Trophoblast cell (in vitro differentiated cells and primary cell): ENCODE measurements around the gene TRIM16.
A peak's percentile ranks its signal among the peaks of the same experiment; 100 is the strongest.
"Not testable (repeated sequence)": the region's sequence is repeated elsewhere in the genome, so short reads cannot be mapped to it uniquely, and the experiment has no call there.

Experiments used
- DNase-seq, 2 donors: peaks; one replicate each; pipeline ENCODE4 v3.0.0-alpha.2; 2016
- H2AFZ ChIP-seq: 2 replicates; pipeline ENCODE4 v1.6.1; 2013; ENCODE audit warnings: low read length, moderate library complexity, mild to moderate bottlenecking; ENCODE audit not compliant: insufficient read depth, poor library complexity
- H2AK5ac ChIP-seq: 2 replicates; pipeline ENCODE4 v1.6.1; 2013; ENCODE audit warnings: mild to moderate bottlenecking, low read length
- H2BK120ac ChIP-seq: 2 replicates; pipeline ENCODE4 v1.6.1; 2013; ENCODE audit warnings: low read length, mild to moderate bottlenecking, moderate library complexity; ENCODE audit not compliant: insufficient read depth, poor library complexity
- H2BK12ac ChIP-seq: 2 replicates; pipeline ENCODE4 v1.6.1; 2013; ENCODE audit warnings: mild to moderate bottlenecking, low read length, moderate library complexity
- H2BK5ac ChIP-seq: 2 replicates; pipeline ENCODE4 v1.6.1; 2013; ENCODE audit warnings: low read length, low read depth, moderate library complexity, mild to moderate bottlenecking; ENCODE audit not compliant: poor library complexity
- H3K14ac ChIP-seq: 2 replicates; pipeline ENCODE4 v1.6.1; 2013; ENCODE audit warnings: mild to moderate bottlenecking, low read length
- H3K18ac ChIP-seq: 2 replicates; pipeline ENCODE4 v1.6.1; 2013; ENCODE audit warnings: mild to moderate bottlenecking, low read length
- H3K23ac ChIP-seq: 2 replicates; pipeline ENCODE4 v1.6.1; 2013; ENCODE audit warnings: low read length
- H3K27ac ChIP-seq: 2 replicates; pipeline ENCODE4 v1.5.1; 2013; ENCODE audit warnings: low read depth, mild to moderate bottlenecking, inconsistent platforms, low read length, moderate library complexity
- H3K27me3 ChIP-seq: 2 replicates; pipeline ENCODE4 v1.6.1; 2013; ENCODE audit warnings: inconsistent platforms, mild to moderate bottlenecking, low read length, moderate library complexity; ENCODE audit not compliant: insufficient read depth
- H3K36me3 ChIP-seq, 2 experiments: 1 replicate in 1 of 2; 2 replicates in 1 of 2; pipeline ENCODE4 v1.6.1; 2013; ENCODE audit warnings: low read length in 2 of 2, mild to moderate bottlenecking in 2 of 2, moderate library complexity in 1 of 2; ENCODE audit not compliant: insufficient read depth in 2 of 2, control insufficient read depth in 1 of 2
- H3K4ac ChIP-seq: 2 replicates; pipeline ENCODE4 v1.6.1; 2013; ENCODE audit warnings: low read depth, mild to moderate bottlenecking, low read length, moderate library complexity
- H3K4me1 ChIP-seq, 2 experiments: 1 replicate in 1 of 2; 2 replicates in 1 of 2; pipeline ENCODE4 v1.6.1; 2013; ENCODE audit warnings: low read length in 2 of 2, mild to moderate bottlenecking in 2 of 2, moderate library complexity in 1 of 2; ENCODE audit not compliant: insufficient read depth in 2 of 2, control insufficient read depth in 1 of 2
- H3K4me2 ChIP-seq: 2 replicates; pipeline ENCODE4 v1.6.1; 2013; ENCODE audit warnings: inconsistent platforms, mild to moderate bottlenecking, low read length, moderate library complexity
- H3K4me3 ChIP-seq: 2 replicates; pipeline ENCODE4 v1.5.1; 2013; ENCODE audit warnings: mild to moderate bottlenecking, low read depth, low read length, inconsistent platforms
- H3K79me1 ChIP-seq: one replicate; pipeline ENCODE4 v1.6.1; 2013; ENCODE audit warnings: low read length
- H3K79me2 ChIP-seq: 2 replicates; pipeline ENCODE4 v1.6.1; 2013; ENCODE audit warnings: low read length, mild to moderate bottlenecking; ENCODE audit not compliant: control insufficient read depth, insufficient read depth, poor library complexity
- H3K9ac ChIP-seq: 2 replicates; pipeline ENCODE4 v1.6.1; 2013; ENCODE audit warnings: mild to moderate bottlenecking, low read length
- H3K9me3 ChIP-seq: 2 replicates; pipeline ENCODE4 v1.6.1; 2013; ENCODE audit warnings: low read depth, mild to moderate bottlenecking, control low read depth, inconsistent platforms, low read length; ENCODE audit not compliant: insufficient read depth
- H4K12ac ChIP-seq: 2 replicates; pipeline ENCODE4 v1.6.1; 2013; ENCODE audit warnings: low read depth, mild to moderate bottlenecking, low read length, moderate library complexity
- H4K8ac ChIP-seq: 2 replicates; pipeline ENCODE4 v1.6.1; 2013; ENCODE audit warnings: low read depth, mild to moderate bottlenecking, low read length, moderate library complexity
- H4K91ac ChIP-seq: one replicate; pipeline ENCODE4 v1.6.1; 2013; ENCODE audit warnings: low read depth, mild to moderate bottlenecking, low read length, moderate library complexity
- WGBS: extraction: QIAGEN DNeasy Blood & Tissue Kit; methylation state at CpG from one replicate; pipeline ENCODE4 v1.1.7; 2013; ENCODE audit warnings: missing lambda C conversion rate; ENCODE audit not compliant: insufficient read length, insufficient coverage; ENCODE audit errors: extremely low coverage; 5-methylcytosine and 5-hydroxymethylcytosine counted together

The TRIM16 gene

DNA sequence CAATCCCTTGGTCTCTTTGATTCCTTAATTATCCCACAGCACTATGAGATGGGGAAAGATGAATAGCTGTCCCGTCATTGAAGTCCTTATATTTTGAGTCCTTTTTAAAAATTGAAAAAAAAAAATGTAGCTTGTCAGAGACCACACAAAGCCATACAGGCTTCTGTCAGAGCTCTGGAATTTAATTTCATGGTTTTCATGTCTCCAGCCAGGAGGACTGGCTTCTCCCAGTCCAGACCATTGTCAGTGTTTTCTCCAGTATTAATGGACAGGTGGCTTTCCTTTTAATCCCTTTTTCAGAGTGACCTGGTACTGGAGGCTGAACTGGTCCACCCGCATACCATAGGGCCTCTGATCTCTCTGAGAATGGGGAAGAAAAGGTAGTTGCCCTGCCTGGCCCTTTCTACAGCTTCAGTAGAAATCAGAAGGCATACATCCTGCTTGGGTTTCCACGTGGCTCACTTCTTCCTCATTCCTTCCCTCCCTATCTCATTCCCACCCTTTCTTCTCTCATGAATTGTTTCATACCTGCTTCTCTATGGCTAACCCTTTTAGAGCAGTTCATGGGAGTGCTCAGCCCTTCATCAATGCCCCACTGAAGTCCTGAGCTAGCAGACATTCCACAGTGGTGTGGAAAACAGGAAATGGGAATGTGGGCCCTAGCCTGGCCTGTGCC is 29.1 kb downstream of the TRIM16 start:
- H3K9ac ChIP-seq, result no peak overlapping the region
- no peak overlapping the region for H3K14ac ChIP-seq
- peak overlapping the region; percentile 92 for H3K27ac ChIP-seq
- peak; percentile 93 to 96 for DNase-seq
- H3K18ac ChIP-seq, result no peak overlapping the region
- peak overlapping the region; percentile 15 for H2AFZ ChIP-seq
- peak overlapping the region; percentile 55 for H2BK5ac ChIP-seq
- H3K4me3 ChIP-seq, result no peak overlapping the region
- H2BK120ac ChIP-seq, result peak overlapping the region; percentile 70
- WGBS, result no CpG with 5 or more reads among the region's 3 CpGs
- H3K23ac ChIP-seq, result no peak overlapping the region
- peaks cover 2% of the 10 kb centered on the region for H3K79me2 ChIP-seq
- H4K91ac ChIP-seq, result no peak overlapping the region
- no peak overlapping the region for H4K12ac ChIP-seq
- H2BK12ac ChIP-seq, result no peak overlapping the region
- H3K27me3 ChIP-seq, result no peaks in the 10 kb centered on the region
- H4K8ac ChIP-seq, result no peak overlapping the region
- peaks cover 22% of the 10 kb centered on the region for H3K79me1 ChIP-seq
- peaks cover 0 to 2% of the 10 kb centered on the region in 2 experiments for H3K36me3 ChIP-seq
- H3K4ac ChIP-seq, result no peak overlapping the region
- H2AK5ac ChIP-seq, result no peak overlapping the region
- no peaks in the 10 kb centered on the region for H3K9me3 ChIP-seq
- H3K4me2 ChIP-seq, result peak overlapping the region; percentile 13
- H3K4me1 ChIP-seq, result peaks cover 34 to 49% of the 10 kb centered on the region in 2 experiments

DNA sequence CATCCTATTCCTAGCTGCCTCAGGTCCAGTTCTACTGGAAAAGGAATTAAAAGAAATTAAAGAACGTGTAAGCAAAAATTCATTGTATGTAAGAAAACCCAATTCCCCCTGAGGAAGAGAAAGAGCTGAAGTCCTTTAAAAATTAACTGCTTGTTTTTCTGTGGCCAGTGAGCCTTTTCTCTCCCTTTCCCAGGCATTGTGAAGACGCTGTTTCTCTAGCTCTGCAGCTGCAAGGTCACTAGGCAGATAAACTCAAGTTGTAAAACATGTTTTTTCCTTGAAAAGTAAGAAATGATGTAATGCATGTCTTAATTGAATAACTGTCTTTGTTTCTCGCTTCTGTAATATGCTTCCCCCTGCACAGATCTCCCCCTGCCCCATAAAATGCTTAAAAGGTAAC is 29.7 kb downstream of the TRIM16 start:
- Histone ChIP-seq H3K18ac (peak overlapping the region; percentile 58), H3K27ac (peak overlapping the region; percentile 92), H2BK12ac (peak overlapping the region; percentile 83), H3K14ac (peak overlapping the region; percentile 35), H4K91ac (peak overlapping the region; percentile 82), H2BK120ac (peak overlapping the region; percentile 47), H2BK5ac (peak overlapping the region; percentile 78), H3K4me1 (peaks cover 33 to 48% of the 10 kb centered on the region in 2 experiments), H3K79me1 (peaks cover 22% of the 10 kb centered on the region)
- H3K27me3 ChIP-seq, H3K4me3 ChIP-seq, H3K9ac ChIP-seq, H3K4ac ChIP-seq, H2AK5ac ChIP-seq, H4K12ac ChIP-seq, H3K4me2 ChIP-seq, H3K36me3 ChIP-seq, H2AFZ ChIP-seq, H4K8ac ChIP-seq, H3K79me2 ChIP-seq, H3K9me3 ChIP-seq, H3K23ac ChIP-seq: not testable (repeated sequence)
- WGBS, result no CpG with 5 or more reads among the region's 3 CpGs
- DNase-seq, result peak in 1 of 2 donors; percentile 35

DNA sequence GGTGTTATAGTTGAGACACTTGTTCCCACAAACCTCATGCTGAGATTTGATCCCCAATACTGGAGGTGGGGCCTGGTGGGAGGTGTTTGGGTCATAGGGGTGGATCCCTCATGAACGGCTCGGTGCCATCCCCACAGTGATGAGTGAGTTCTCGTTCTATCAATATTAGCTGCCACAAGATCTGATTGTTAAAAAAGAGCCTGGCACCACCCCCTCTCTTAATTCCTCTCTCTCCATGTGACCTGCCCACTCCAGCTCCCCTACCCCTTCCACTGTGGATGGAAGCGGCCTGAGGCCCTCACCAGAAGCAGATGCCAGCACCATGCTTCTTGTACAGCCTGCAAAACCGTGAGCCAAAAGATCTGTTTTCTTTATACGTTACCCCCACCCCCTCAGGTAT is 31.2 kb downstream of the TRIM16 start:
- Histone ChIP-seq H3K27ac (no peak overlapping the region), H3K4me3 (no peak overlapping the region), H2BK12ac (peak overlapping the region; percentile 33), H3K4ac (no peak overlapping the region), H2AK5ac (peak overlapping the region; percentile 13), H3K18ac (no peak overlapping the region), H3K9me3 (no peaks in the 10 kb centered on the region), H2BK120ac (no peak overlapping the region), H2AFZ (no peak overlapping the region), H4K91ac (peak overlapping the region; percentile 12), H3K4me1 (peaks cover 35 to 49% of the 10 kb centered on the region in 2 experiments), H3K79me1 (peaks cover 25% of the 10 kb centered on the region), H3K4me2 (no peak overlapping the region), H3K27me3 (no peaks in the 10 kb centered on the region), H3K23ac (no peak overlapping the region), H4K12ac (no peak overlapping the region), H3K36me3 (no peaks in the 10 kb centered on the region), H2BK5ac (no peak overlapping the region), H3K9ac (no peak overlapping the region), H3K14ac (peak overlapping the region; percentile 0), H4K8ac (no peak overlapping the region), H3K79me2 (peaks cover 2% of the 10 kb centered on the region)
- no CpG with 5 or more reads among the region's 6 CpGs for WGBS
- DNase-seq, result no peak

DNA sequence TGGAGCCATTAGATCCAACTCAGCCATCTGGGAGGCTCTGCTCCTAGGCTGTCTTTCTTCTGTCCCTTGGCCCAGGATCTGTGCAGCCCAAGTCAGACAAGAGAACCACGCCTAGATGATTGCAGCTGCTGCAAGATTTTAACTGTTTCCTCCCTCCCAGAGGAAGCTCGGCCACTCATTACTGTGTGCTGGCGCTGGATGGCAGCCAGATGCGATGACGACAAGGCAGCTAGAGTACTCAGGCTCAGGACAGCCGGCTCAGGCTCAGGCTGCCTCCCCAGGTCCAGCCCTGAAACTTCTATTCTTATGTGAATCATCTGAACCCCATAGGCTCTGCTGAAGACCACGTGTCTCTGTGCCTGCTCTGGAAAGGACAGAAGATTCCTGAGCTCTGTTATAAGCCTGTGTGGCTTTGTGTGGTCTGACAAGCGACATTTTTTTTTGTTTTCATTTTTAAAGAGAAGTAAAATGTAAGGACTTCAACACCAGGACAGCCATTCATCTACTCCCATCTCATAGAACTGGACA is 32.5 kb downstream of the TRIM16 start:
- peak overlapping the region; percentile 32 for H4K12ac ChIP-seq
- H3K79me1 ChIP-seq, result peaks cover 25% of the 10 kb centered on the region
- H3K18ac ChIP-seq, result peak overlapping the region; percentile 25
- H2AFZ ChIP-seq, result peak overlapping the region; percentile 9
- no peak overlapping the region for H3K4ac ChIP-seq
- DNase-seq, result peak; percentile 95 to 96
- no peaks in the 10 kb centered on the region for H3K36me3 ChIP-seq
- peak overlapping the region; percentile 41 for H2BK5ac ChIP-seq
- H4K91ac ChIP-seq, result peak overlapping the region; percentile 79
- H3K79me2 ChIP-seq, result peaks cover 2% of the 10 kb centered on the region
- no peaks in the 10 kb centered on the region for H3K27me3 ChIP-seq
- H3K14ac ChIP-seq, result peak overlapping the region; percentile 16
- no peaks in the 10 kb centered on the region for H3K9me3 ChIP-seq
- peak overlapping the region; percentile 29 for H4K8ac ChIP-seq
- peak overlapping the region; percentile 31 for H2BK12ac ChIP-seq
- H3K4me3 ChIP-seq, result peak overlapping the region; percentile 64
- peaks cover 35 to 47% of the 10 kb centered on the region in 2 experiments for H3K4me1 ChIP-seq
- H3K27ac ChIP-seq, result peak overlapping the region; percentile 74
- WGBS, result no CpG with 5 or more reads among the region's 8 CpGs
- H3K9ac ChIP-seq, result no peak overlapping the region
- H2BK120ac ChIP-seq, result peak overlapping the region; percentile 59
- H3K23ac ChIP-seq, result no peak overlapping the region
- peak overlapping the region; percentile 41 for H3K4me2 ChIP-seq
- no peak overlapping the region for H2AK5ac ChIP-seq
